Measurements from ENCODE around the gene FOXP1.

DNA sequence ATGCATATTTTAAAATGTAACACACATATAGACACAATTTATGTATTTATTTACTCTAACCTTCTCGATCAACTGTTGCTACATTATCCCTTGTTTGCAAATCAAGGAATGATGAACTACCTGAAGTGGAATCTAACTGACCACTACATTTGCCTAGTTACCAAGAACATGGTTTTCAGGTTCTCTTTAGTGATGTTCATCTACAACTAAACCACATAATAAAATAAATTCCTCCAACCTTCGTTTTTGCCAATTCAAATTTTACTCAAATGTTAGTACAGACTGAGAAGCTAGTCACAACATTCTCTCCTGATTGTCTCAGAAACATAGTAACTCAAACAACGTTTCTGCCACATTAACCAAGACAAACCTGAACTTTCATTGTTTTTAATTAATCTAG lies 521.9 kb downstream of the FOXP1 start:
- TF ChIP-seq, protein P1, sequence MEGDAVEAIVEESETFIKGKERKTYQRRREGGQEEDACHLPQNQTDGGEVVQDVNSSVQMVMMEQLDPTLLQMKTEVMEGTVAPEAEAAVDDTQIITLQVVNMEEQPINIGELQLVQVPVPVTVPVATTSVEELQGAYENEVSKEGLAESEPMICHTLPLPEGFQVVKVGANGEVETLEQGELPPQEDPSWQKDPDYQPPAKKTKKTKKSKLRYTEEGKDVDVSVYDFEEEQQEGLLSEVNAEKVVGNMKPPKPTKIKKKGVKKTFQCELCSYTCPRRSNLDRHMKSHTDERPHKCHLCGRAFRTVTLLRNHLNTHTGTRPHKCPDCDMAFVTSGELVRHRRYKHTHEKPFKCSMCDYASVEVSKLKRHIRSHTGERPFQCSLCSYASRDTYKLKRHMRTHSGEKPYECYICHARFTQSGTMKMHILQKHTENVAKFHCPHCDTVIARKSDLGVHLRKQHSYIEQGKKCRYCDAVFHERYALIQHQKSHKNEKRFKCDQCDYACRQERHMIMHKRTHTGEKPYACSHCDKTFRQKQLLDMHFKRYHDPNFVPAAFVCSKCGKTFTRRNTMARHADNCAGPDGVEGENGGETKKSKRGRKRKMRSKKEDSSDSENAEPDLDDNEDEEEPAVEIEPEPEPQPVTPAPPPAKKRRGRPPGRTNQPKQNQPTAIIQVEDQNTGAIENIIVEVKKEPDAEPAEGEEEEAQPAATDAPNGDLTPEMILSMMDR (IDR thresholded peaks at IDR 0.05; ENCODE audit: low read depth, low read length, poor library complexity, severe bottlenecking): no peak
- TF ChIP-seq EZH2phosphoT487 (IDR thresholded peaks at IDR 0.05; ENCODE audit: borderline replicate concordance, low read length): no peak
